B cell (primary cell): ENCODE data around the gene TLE3. TPM values are rescaled to one million over a fixed set of nuclear protein-coding genes. Genes with fewer than 3 reads are reported as not detected.

ENCODE experiments used
- ATAC-seq: fragments of 200-7000 bp; cut with Tn5 transposase; one replicate; pipeline ENCODE4 v1.10.0; 2021; ENCODE audit warnings: low read depth, mild to moderate bottlenecking, moderate number of reproducible peaks, moderate library complexity
- CTCF ChIA-PET: fragments of 350-600 bp; sonication (Branson Sonifier 250); formaldehyde crosslinking; loops from one replicate; lab custom pipeline; 2021; ENCODE audit warnings: antibody characterized with exemption, inconsistent platforms; lab: Charles Lee
- POLR2A ChIA-PET: fragments of 350-600 bp; sonication (Branson Sonifier 250); formaldehyde crosslinking; loops from one replicate; lab custom pipeline; 2021; ENCODE audit warnings: antibody characterized with exemption; lab: Charles Lee
- DNase-seq: peaks from one replicate; pipeline ENCODE4 v3.0.0; 2013
- H2AFZ ChIP-seq: 2 replicates; pipeline ENCODE4 v1.6.1; 2012; ENCODE audit warnings: mild to moderate bottlenecking, low read depth, low read length; ENCODE audit not compliant: insufficient read depth, poor library complexity, severe bottlenecking
- H3K27ac ChIP-seq, 2 donors: 1 replicate in 1 of 2; 2 replicates in 1 of 2; pipeline ENCODE4 v1.5.1; 2012 to 2013; ENCODE audit warnings: low read length in 2 of 2, mild to moderate bottlenecking in 2 of 2, moderate library complexity in 1 of 2
- H3K27me3 ChIP-seq, 4 experiments: fragments of 200-600 bp in 1 of 4; sonication (generic) in 1 of 4; replicated peaks in 1 of 4; 1 replicate in 2 of 4; 2 replicates in 2 of 4; pipeline versions ENCODE4 v1.6.1 to v1.7.0; 2013 to 2016; ENCODE audit warnings: low read length in 3 of 4, mild to moderate bottlenecking in 2 of 4, mixed read lengths in 1 of 4, moderate library complexity in 1 of 4; ENCODE audit not compliant: insufficient read depth in 4 of 4, control insufficient read depth in 3 of 4; ENCODE audit errors: control extremely low read depth in 1 of 4
- H3K36me3 ChIP-seq, 2 experiments: replicated peaks in 1 of 2; 1 replicate in 1 of 2; 2 replicates in 1 of 2; pipeline versions ENCODE4 v1.6.1 to v1.7.1; 2013; ENCODE audit warnings: low read length in 1 of 2; ENCODE audit not compliant: insufficient read depth in 2 of 2, control insufficient read depth in 1 of 2; ENCODE audit errors: control extremely low read depth in 1 of 2, extremely low read depth in 1 of 2
- H3K4me1 ChIP-seq, 2 donors: fragments of 200-600 bp in 1 of 2; sonication (generic) in 1 of 2; 1 replicate in 1 of 2; 2 replicates in 1 of 2; pipeline versions ENCODE4 v1.5.1 to v1.6.1; 2013 to 2017; ENCODE audit warnings: low read length in 2 of 2; ENCODE audit not compliant: control insufficient read depth in 2 of 2, insufficient read depth in 2 of 2
- H3K4me2 ChIP-seq: replicated peaks from 2 replicates; pipeline ENCODE3; 2012; ENCODE audit warnings: mild to moderate bottlenecking, low read depth, low read length; ENCODE audit not compliant: poor library complexity, severe bottlenecking
- H3K4me3 ChIP-seq, 5 experiments: fragments of 200-600 bp in 1 of 5; sonication (generic) in 1 of 5; 1 replicate in 3 of 5; 2 replicates in 2 of 5; pipeline versions ENCODE4 v1.5.1 to v1.7.0; 2011 to 2016; ENCODE audit warnings: low read length in 4 of 5, mild to moderate bottlenecking in 4 of 5, low read depth in 2 of 5, control low read depth in 1 of 5, moderate library complexity in 1 of 5; ENCODE audit not compliant: insufficient read depth in 1 of 5; ENCODE audit errors: control extremely low read depth in 1 of 5, extremely low read depth in 1 of 5
- H3K79me2 ChIP-seq: fragments of 200-600 bp; sonication (generic); one replicate; pipeline ENCODE4 v1.6.0; 2016; ENCODE audit warnings: low read length; ENCODE audit not compliant: control insufficient read depth, insufficient read depth
- H3K9ac ChIP-seq: fragments of 200-600 bp; sonication (generic); 2 replicates; pipeline ENCODE4 v1.6.1; 2017; ENCODE audit warnings: mild to moderate bottlenecking, low read length, moderate library complexity
- H3K9me3 ChIP-seq, 3 donors: one replicate each; pipeline versions ENCODE4 v1.6.1 to v1.7.1; 2013; ENCODE audit warnings: low read length in 2 of 3; ENCODE audit not compliant: control insufficient read depth in 2 of 3, insufficient read depth in 1 of 3; ENCODE audit errors: control extremely low read depth in 1 of 3
- H4K20me1 ChIP-seq: 2 replicates; pipeline ENCODE4 v1.6.0; 2012; ENCODE audit warnings: mild to moderate bottlenecking, low read length; ENCODE audit not compliant: insufficient read depth, control insufficient read depth, poor library complexity, severe bottlenecking
- H3K27ac Mint-ChIP-seq: one replicate; pipeline ENCODE4 v1.8.0; 2021; ENCODE audit warnings: mixed read lengths
- H3K27me3 Mint-ChIP-seq: one replicate; pipeline ENCODE4 v1.8.0; 2021; ENCODE audit warnings: mixed read lengths
- H3K4me1 Mint-ChIP-seq: one replicate; pipeline ENCODE4 v1.8.0; 2021; ENCODE audit warnings: mixed read lengths
- H3K4me3 Mint-ChIP-seq: one replicate; pipeline ENCODE4 v1.8.0; 2021; ENCODE audit warnings: mixed read lengths
- H3K9me3 Mint-ChIP-seq: one replicate; pipeline ENCODE4 v1.8.0; 2022; ENCODE audit warnings: mixed read lengths; ENCODE audit not compliant: insufficient read depth
- CTCF ChIP-seq: fragments of 200-600 bp; IDR thresholded peaks from one replicate; pipeline ENCODE4 v1.8.0; 2022; ENCODE audit warnings: antibody characterized with exemption, mild to moderate bottlenecking
- EZH2 ChIP-seq: IDR thresholded peaks from 2 replicates; pipeline ENCODE4 v1.6.1; 2012; ENCODE audit warnings: borderline replicate concordance, low read depth, mild to moderate bottlenecking, moderate library complexity, low read length; ENCODE audit not compliant: insufficient read depth, poor library complexity, severe bottlenecking
- WGBS: methylation state at CpG from one replicate; pipeline ENCODE4 v1.1.5; 2013; ENCODE audit warnings: missing lambda C conversion rate; ENCODE audit not compliant: insufficient coverage; 5-methylcytosine and 5-hydroxymethylcytosine counted together
- intact Hi-C: fragments of 100-400 bp; cut with micrococcal nuclease; formaldehyde crosslinking; loops from one replicate; pipeline ENCODE4 v1.10.0; 2022
- polyA plus RNA-seq: library from polyadenylated mRNA; depleted of rRNA; stranded (reverse); fragments of >200 nt; gene quantifications from 2 replicates; pipeline ENCODE4 v1.2.3, GENCODE V29; 2012
- total RNA-seq, 2 donors: library from RNA; stranded (reverse); fragments of 120-200 nt in 1 of 2; gene quantifications; 1 replicate in 1 of 2; 2 replicates in 1 of 2; pipeline versions ENCODE4 v1.2.3 to v1.2.4, GENCODE V29; 2013 to 2022

TLE3 gene
- total and polyA plus RNA-seq, 2 donors (not counting 1 experiment from before 2014, with no cell fraction given): 187 to 278 TPM

DNA sequence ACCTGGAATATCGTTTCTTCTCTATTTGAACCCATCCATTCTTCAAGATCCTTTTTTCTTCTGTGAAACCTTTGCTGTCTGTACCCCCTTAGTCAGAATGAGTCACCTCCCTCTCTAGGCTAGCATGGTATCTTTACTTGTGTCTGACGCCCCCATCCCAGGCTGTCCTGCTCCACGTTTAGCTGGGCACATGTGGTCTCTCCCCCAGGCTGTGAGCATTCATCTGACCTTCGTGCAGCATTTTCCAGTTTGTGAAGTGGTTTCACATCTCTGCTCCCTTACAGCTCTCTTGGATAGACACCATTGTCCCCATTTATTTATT lies 14.3 kb upstream of the TLE3 start:
- TF ChIP-seq EZH2: no peak
- TF ChIP-seq CTCF: no peak
- ATAC-seq: no peak
- Histone ChIP-seq H4K20me1 (no peaks in the 10 kb centered on the region), H3K4me3 (no peak overlapping the region), H2AFZ (no peak overlapping the region), H3K9me3 (peaks cover 0 to 9% (median 2%) of the 10 kb centered on the region in 3 donors), H3K4me1 (peaks cover 0 to 8% of the 10 kb centered on the region in 2 donors), H3K79me2 (no peaks in the 10 kb centered on the region), H3K9ac (no peak overlapping the region), H3K4me2 (no peak overlapping the region), H3K27ac (no peak overlapping the region), H3K27me3 (peaks cover 0 to 22% (median 9%) of the 10 kb centered on the region in 4 experiments), H3K36me3 (no peaks in the 10 kb centered on the region)
- H3K4me3 Mint-ChIP-seq: no peak overlapping the region
- no peak for DNase-seq
- no peak overlapping the region for H3K27ac Mint-ChIP-seq
- H3K27me3 Mint-ChIP-seq: peaks cover 30% of the 10 kb centered on the region
- CTCF ChIA-PET: interaction anchor here (0.7 kb wide), 1 partner anchor 173 kb away, joined by 3 read pairs; no protein-coding TSS in a partner anchor
- 71% methylated on average over 2 of the region's 4 CpGs for WGBS
- intact Hi-C loops: no loop called here
- H3K9me3 Mint-ChIP-seq: no peaks in the 10 kb centered on the region
- POLR2A ChIA-PET: no interaction called here
- H3K4me1 Mint-ChIP-seq: peaks cover 8% of the 10 kb centered on the region

- peaks cover 0 to 18% (median 9%) of the 10 kb centered on the region in 4 experiments for H3K27me3 ChIP-seq
- H3K9me3 Mint-ChIP-seq: no peaks in the 10 kb centered on the region
- H3K27me3 Mint-ChIP-seq: peaks cover 24% of the 10 kb centered on the region
- H3K4me1 Mint-ChIP-seq: peaks cover 8% of the 10 kb centered on the region
- H3K4me1 ChIP-seq: peaks cover 0 to 8% of the 10 kb centered on the region in 2 donors
- DNase-seq (no peak), ATAC-seq (no peak)
- ChIA-PET CTCF (interaction anchor here (0.7 to 1.3 kb wide), 3 partner anchors 43 to 354 kb away, joined by 3 read pairs; no protein-coding TSS in a partner anchor), POLR2A (no interaction called here)
- intact Hi-C loops: no loop called here
- TF ChIP-seq CTCF (no peak), EZH2 (no peak)
- no peak overlapping the region for H3K4me3 ChIP-seq
- no peak overlapping the region for H3K27ac ChIP-seq
- no peak overlapping the region for H3K9ac ChIP-seq
- no peaks in the 10 kb centered on the region for H3K36me3 ChIP-seq
- H3K4me3 Mint-ChIP-seq: no peak overlapping the region
- no peak overlapping the region for H3K27ac Mint-ChIP-seq
- no peak overlapping the region for H2AFZ ChIP-seq
- no peak overlapping the region for H3K4me2 ChIP-seq
- H3K79me2 ChIP-seq: no peaks in the 10 kb centered on the region
- peaks cover 0 to 9% (median 2%) of the 10 kb centered on the region in 3 donors for H3K9me3 ChIP-seq
- no peaks in the 10 kb centered on the region for H4K20me1 ChIP-seq
- 50% methylated on average over 7 of the region's 8 CpGs for WGBS
Measured at GRCh38 chr15:70111203-70112073, 13.7 kb upstream of the TLE3 start.
